ENCODE measurements around the gene TMEM217. TPM values are rescaled to one million over a fixed set of nuclear protein-coding genes. Genes with fewer than 3 reads are reported as not detected.

The TMEM217 gene
- polyA plus RNA-seq, 3 donors = 0.09 to 0.29 TPM; not detected in 1

- Histone ChIP-seq H3K4me3 (replicated peaks in 1 of 3; ENCODE audit: low read depth in 2 of 3, low read length in 3 of 3) (no peak overlapping the region), H3K4me1 (ENCODE audit: control insufficient read depth in 1 of 2, insufficient read depth in 2 of 2, low read length in 2 of 2) (peaks cover 29 to 33% of the 10 kb centered on the region in 2 donors), H3K79me2 (ENCODE audit: insufficient read depth, low read length) (peaks cover 78% of the 10 kb centered on the region), H4K20me1 (ENCODE audit: insufficient read depth, low read length) (peaks cover 7% of the 10 kb centered on the region), H3K27me3 (ENCODE audit: control insufficient read depth in 2 of 2, insufficient read depth in 2 of 2, low read length in 2 of 2) (no peaks in the 10 kb centered on the region), H3K27ac (ENCODE audit: low read depth in 1 of 2, low read length in 2 of 2) (no peak overlapping the region), H3K9me3 (replicated peaks in 1 of 2; ENCODE audit: control insufficient read depth in 1 of 2, insufficient read depth in 1 of 2, low read length in 2 of 2) (no peaks in the 10 kb centered on the region), H3K9ac (ENCODE audit: insufficient read depth, low read length, poor library complexity, severe bottlenecking) (no peak overlapping the region), H2AFZ (ENCODE audit: insufficient read depth, low read depth, low read length, poor library complexity, severe bottlenecking) (no peak overlapping the region), H3K4me2 (replicated peaks; ENCODE audit: extremely low read depth, low read length, poor library complexity, severe bottlenecking) (no peak overlapping the region), H3K36me3 (replicated peaks in 1 of 2; ENCODE audit: control insufficient read depth in 1 of 2, insufficient read depth in 2 of 2, low read length in 2 of 2) (no peaks in the 10 kb centered on the region)
- no peak overlapping the region for H3K27ac Mint-ChIP-seq
- peaks cover 50% of the 10 kb centered on the region for H3K4me1 Mint-ChIP-seq
- peaks cover 0 to 1% (median 0%) of the 10 kb centered on the region in 3 donors for H3K27me3 Mint-ChIP-seq (ENCODE audit: low read depth in 3 of 3)
- no peak overlapping the region for H3K4me3 Mint-ChIP-seq
- TF ChIP-seq CTCF (IDR thresholded peaks at IDR 0.05) = no peak
- intact Hi-C loops (cut with micrococcal nuclease) = loop anchor here in 1 of 2 donors (5.0 kb wide), 1 partner anchor 38 kb away; no protein-coding TSS in a partner anchor
- DNase-seq = no peak
- no peaks in the 10 kb centered on the region for H3K9me3 Mint-ChIP-seq
- no CpG with 5 or more reads among the region's 1 CpG for WGBS (ENCODE audit: insufficient coverage)
- peaks cover 1 to 12% of the 10 kb centered on the region in 2 donors for H3K36me3 Mint-ChIP-seq
Observed at GRCh38 chr6:37260444-37260843, 2.5 kb upstream of the TMEM217 start.

GRCh38 chr6:37260040-37260439, 2.1 kb upstream of the TMEM217 start:
- Histone ChIP-seq H3K79me2 (ENCODE audit: insufficient read depth, low read length) (peaks cover 74% of the 10 kb centered on the region), H3K9me3 (replicated peaks in 1 of 2; ENCODE audit: control insufficient read depth in 1 of 2, insufficient read depth in 1 of 2, low read length in 2 of 2) (no peaks in the 10 kb centered on the region), H3K4me3 (replicated peaks in 1 of 3; ENCODE audit: low read depth in 2 of 3, low read length in 3 of 3) (no peak overlapping the region), H2AFZ (ENCODE audit: insufficient read depth, low read depth, low read length, poor library complexity, severe bottlenecking) (no peak overlapping the region), H3K27ac (ENCODE audit: low read depth in 1 of 2, low read length in 2 of 2) (peak overlapping the region in 1 of 2 donors; percentile 50), H3K4me1 (ENCODE audit: control insufficient read depth in 1 of 2, insufficient read depth in 2 of 2, low read length in 2 of 2) (peaks cover 26 to 33% of the 10 kb centered on the region in 2 donors), H3K27me3 (ENCODE audit: control insufficient read depth in 2 of 2, insufficient read depth in 2 of 2, low read length in 2 of 2) (no peaks in the 10 kb centered on the region), H3K9ac (ENCODE audit: insufficient read depth, low read length, poor library complexity, severe bottlenecking) (no peak overlapping the region), H4K20me1 (ENCODE audit: insufficient read depth, low read length) (peaks cover 3% of the 10 kb centered on the region), H3K36me3 (replicated peaks in 1 of 2; ENCODE audit: control insufficient read depth in 1 of 2, insufficient read depth in 2 of 2, low read length in 2 of 2) (no peaks in the 10 kb centered on the region), H3K4me2 (replicated peaks; ENCODE audit: extremely low read depth, low read length, poor library complexity, severe bottlenecking) (no peak overlapping the region)
- 0% methylated on average over 1 of the region's 2 CpGs for WGBS (ENCODE audit: insufficient coverage)
- H3K4me3 Mint-ChIP-seq = no peak overlapping the region
- no peak for TF ChIP-seq CTCF (IDR thresholded peaks at IDR 0.05)
- peak overlapping the region in 2 of 7 donors; percentile 23 to 32 for H3K27ac Mint-ChIP-seq
- peaks cover 46% of the 10 kb centered on the region for H3K4me1 Mint-ChIP-seq
- intact Hi-C loops (cut with micrococcal nuclease) = loop anchor here in 1 of 2 donors (5.0 kb wide), 1 partner anchor 38 kb away; no protein-coding TSS in a partner anchor
- DNase-seq = no peak
- H3K9me3 Mint-ChIP-seq = no peaks in the 10 kb centered on the region
- peaks cover 1 to 12% of the 10 kb centered on the region in 2 donors for H3K36me3 Mint-ChIP-seq
- H3K27me3 Mint-ChIP-seq (ENCODE audit: low read depth in 3 of 3) = peaks cover 0 to 1% (median 0%) of the 10 kb centered on the region in 3 donors

Data from CD14-positive monocyte (primary cell).